ENCODE data around the gene TRMT13. TPM values are rescaled to one million over a fixed set of nuclear protein-coding genes. Genes with fewer than 3 reads are reported as not detected.
A peak's percentile ranks its signal among the peaks of the same experiment; 100 is the strongest.

Gene TRMT13
- polyA plus RNA-seq = 31.1 TPM
- long read RNA-seq, donor 1, partial matches to known transcripts = 0 of 2 reads
- long read RNA-seq, donor 1, other reads (novel, unspliced or antisense) = 0 of 2 reads
- long read RNA-seq, donor 2, partial matches to known transcripts = 0 of 2 reads
- long read RNA-seq, donor 2, other reads (novel, unspliced or antisense) = 0 of 2 reads
- long read RNA-seq, donor 3 = 0 reads
- long read RNA-seq, donor 4 = 0 reads
- long read RNA-seq, donor 5, partial matches to known transcripts = 0 of 3 reads
- long read RNA-seq, donor 5, other reads (novel, unspliced or antisense) = 0 of 3 reads
- long read RNA-seq, donor 6, partial matches to known transcripts = 24 of 29 reads
- long read RNA-seq, donor 6, other reads (novel, unspliced or antisense) = 0 of 29 reads
- long read RNA-seq, donor 7, partial matches to known transcripts = 11 of 12 reads
- long read RNA-seq, donor 7, other reads (novel, unspliced or antisense) = 0 of 12 reads
- long read RNA-seq, donor 8, partial matches to known transcripts = 9 of 14 reads
- long read RNA-seq, donor 8, other reads (novel, unspliced or antisense) = 0 of 14 reads
- long read RNA-seq, donor 9, partial matches to known transcripts = 0 of 3 reads
- long read RNA-seq, donor 9, other reads (novel, unspliced or antisense) = 0 of 3 reads
- long read RNA-seq, donor 10, partial matches to known transcripts = 23 of 23 reads
- long read RNA-seq, donor 10, other reads (novel, unspliced or antisense) = 0 of 23 reads
- long read RNA-seq, donor 11, partial matches to known transcripts = 0 of 1 reads
- long read RNA-seq, donor 11, other reads (novel, unspliced or antisense) = 0 of 1 reads

DNA sequence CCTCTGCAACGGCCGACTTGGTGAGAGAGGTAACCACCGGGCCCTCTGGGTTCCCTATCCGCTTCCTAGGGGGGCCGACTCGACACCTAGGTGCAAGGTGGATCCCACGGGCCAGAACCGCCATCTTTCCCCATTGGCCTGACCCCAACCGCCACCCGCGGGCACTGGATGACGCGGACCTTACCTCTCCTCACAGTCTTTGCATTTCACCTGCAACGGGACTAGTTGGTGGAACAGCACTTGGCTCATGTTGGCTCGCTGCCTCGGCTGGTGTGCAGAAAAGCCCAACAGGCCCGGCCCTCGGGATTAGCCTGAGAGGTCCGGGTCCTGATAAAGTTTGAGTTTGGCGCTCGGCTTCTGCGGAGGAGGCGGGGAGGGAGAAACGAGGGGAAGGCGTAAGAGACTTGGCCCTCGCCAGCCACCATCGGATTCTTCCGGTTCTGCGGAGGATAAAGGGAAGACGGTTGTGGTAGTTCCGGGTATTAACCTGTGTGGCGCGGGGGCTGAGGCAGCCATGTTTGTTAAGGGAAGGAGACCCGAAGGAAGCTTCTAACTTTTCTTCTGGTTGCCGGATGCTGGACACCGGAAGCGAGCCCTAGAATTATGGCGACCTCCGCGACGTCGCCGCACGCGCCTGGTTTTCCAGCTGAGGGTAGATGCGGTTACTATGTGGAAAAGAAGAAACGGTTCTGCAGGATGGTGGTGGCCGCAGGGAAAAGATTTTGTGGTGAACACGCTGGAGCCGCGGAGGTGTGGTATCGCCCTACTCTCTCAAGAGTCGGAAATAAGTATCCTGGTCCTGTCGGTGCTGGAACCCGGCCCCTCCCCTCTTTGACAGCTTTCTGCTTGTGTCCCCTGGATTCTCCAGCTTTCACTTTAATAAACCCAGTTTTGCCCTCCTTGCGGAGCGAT, at the start of gene TRMT13, which contains the start of gene SASS6:
TSS of gene TRMT13 (plus strand) at position 598 of the 912 bp plus-strand sequence. CDS start at position 604, 6 bp downstream.
TSS of gene SASS6 (minus strand) at position 365 of the 912 bp plus-strand sequence. CDS start at position 249, 116 bp downstream.
- peak; percentile 97 to 99 for DNase-seq
- Histone ChIP-seq H3K36me3 (ENCODE audit: control insufficient read depth, insufficient read depth, low read length) (peaks cover 10% of the 10 kb centered on the region), H3K4me1 (ENCODE audit: control insufficient read depth, insufficient read depth, low read length) (peaks cover 5% of the 10 kb centered on the region), H3K4me3 (ENCODE audit: low read length) (peak within 1 kb of the TSS; percentile 84), H3K27me3 (ENCODE audit: control insufficient read depth, insufficient read depth, low read length) (no peaks in the 10 kb centered on the region), H3K9me3 (ENCODE audit: control insufficient read depth, low read depth, low read length) (no peaks in the 10 kb centered on the region), H3K27ac (ENCODE audit: low read length) (peak within 1 kb of the TSS; percentile 49)
- 0% methylated on average over 2 of the region's 57 CpGs for WGBS (ENCODE audit: insufficient coverage, low lambda C conversion rate)

DNA sequence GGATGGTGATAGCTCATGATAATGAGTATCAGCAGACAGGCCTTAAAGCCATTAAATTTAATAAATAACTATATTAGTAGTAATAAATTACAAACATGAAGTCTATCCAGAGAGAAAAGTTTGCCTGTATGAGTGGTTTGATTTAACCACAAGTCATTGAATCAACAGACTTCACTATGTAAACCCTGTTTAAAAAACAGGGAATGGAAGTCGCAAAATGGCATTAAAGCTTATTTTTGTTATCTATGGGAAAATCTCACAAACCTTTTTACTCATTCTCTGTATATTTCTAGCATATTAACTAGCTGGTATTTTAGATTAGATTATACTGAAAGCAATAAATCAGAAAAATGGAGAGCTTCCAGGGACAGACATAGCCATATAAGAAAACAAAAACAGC, 45.6 kb upstream of the TRMT13 start:
- no peak for DNase-seq
- Histone ChIP-seq H3K4me3 (ENCODE audit: low read length) (no peak overlapping the region), H3K36me3 (ENCODE audit: control insufficient read depth, insufficient read depth, low read length) (peaks cover 7% of the 10 kb centered on the region), H3K27me3 (ENCODE audit: control insufficient read depth, insufficient read depth, low read length) (no peaks in the 10 kb centered on the region), H3K4me1 (ENCODE audit: control insufficient read depth, insufficient read depth, low read length) (no peaks in the 10 kb centered on the region), H3K27ac (ENCODE audit: low read length) (no peak overlapping the region), H3K9me3 (ENCODE audit: control insufficient read depth, low read depth, low read length) (no peaks in the 10 kb centered on the region)
- WGBS (ENCODE audit: insufficient coverage, low lambda C conversion rate) = no CpG with 5 or more reads among the region's 1 CpG

GRCh38 chr1:100089082-100089481, 43.9 kb upstream of the TRMT13 start:
- WGBS (ENCODE audit: insufficient coverage, low lambda C conversion rate) = no CpG with 5 or more reads among the region's 1 CpG

GRCh38 chr1:100090471-100090870, 42.5 kb upstream of the TRMT13 start:
- no CpG with 5 or more reads among the region's 3 CpGs for WGBS (ENCODE audit: insufficient coverage, low lambda C conversion rate)
- H3K27ac ChIP-seq (ENCODE audit: low read length) = no peak overlapping the region
- H3K27me3 ChIP-seq (ENCODE audit: control insufficient read depth, insufficient read depth, low read length) = no peaks in the 10 kb centered on the region
- H3K36me3 ChIP-seq (ENCODE audit: control insufficient read depth, insufficient read depth, low read length) = peaks cover 7% of the 10 kb centered on the region
- no peaks in the 10 kb centered on the region for H3K9me3 ChIP-seq (ENCODE audit: control insufficient read depth, low read depth, low read length)
- H3K4me1 ChIP-seq (ENCODE audit: control insufficient read depth, insufficient read depth, low read length) = no peaks in the 10 kb centered on the region
- no peak overlapping the region for H3K4me3 ChIP-seq (ENCODE audit: low read length)
- DNase-seq = no peak

More at GRCh38 chr1:100089082-100089481, 43.9 kb upstream of the TRMT13 start:
- no peak overlapping the region for H3K4me3 ChIP-seq (ENCODE audit: low read length)
- peaks cover 7% of the 10 kb centered on the region for H3K36me3 ChIP-seq (ENCODE audit: control insufficient read depth, insufficient read depth, low read length)
- no peaks in the 10 kb centered on the region for H3K9me3 ChIP-seq (ENCODE audit: control insufficient read depth, low read depth, low read length)
- H3K4me1 ChIP-seq (ENCODE audit: control insufficient read depth, insufficient read depth, low read length) = no peaks in the 10 kb centered on the region
- H3K27me3 ChIP-seq (ENCODE audit: control insufficient read depth, insufficient read depth, low read length) = no peaks in the 10 kb centered on the region
- no peak for DNase-seq
- no peak overlapping the region for H3K27ac ChIP-seq (ENCODE audit: low read length)

GRCh38 chr1:100100202-100100601, 32.8 kb upstream of the TRMT13 start:
- peaks cover 21% of the 10 kb centered on the region for H3K36me3 ChIP-seq (ENCODE audit: control insufficient read depth, insufficient read depth, low read length)
- DNase-seq = no peak
- H3K4me1 ChIP-seq (ENCODE audit: control insufficient read depth, insufficient read depth, low read length) = no peaks in the 10 kb centered on the region
- H3K4me3 ChIP-seq (ENCODE audit: low read length) = no peak overlapping the region
- no peaks in the 10 kb centered on the region for H3K9me3 ChIP-seq (ENCODE audit: control insufficient read depth, low read depth, low read length)
- no peaks in the 10 kb centered on the region for H3K27me3 ChIP-seq (ENCODE audit: control insufficient read depth, insufficient read depth, low read length)
- no peak overlapping the region for H3K27ac ChIP-seq (ENCODE audit: low read length)
- 92% methylated on average over 1 of the region's 1 CpG for WGBS (ENCODE audit: insufficient coverage, low lambda C conversion rate)

DNA sequence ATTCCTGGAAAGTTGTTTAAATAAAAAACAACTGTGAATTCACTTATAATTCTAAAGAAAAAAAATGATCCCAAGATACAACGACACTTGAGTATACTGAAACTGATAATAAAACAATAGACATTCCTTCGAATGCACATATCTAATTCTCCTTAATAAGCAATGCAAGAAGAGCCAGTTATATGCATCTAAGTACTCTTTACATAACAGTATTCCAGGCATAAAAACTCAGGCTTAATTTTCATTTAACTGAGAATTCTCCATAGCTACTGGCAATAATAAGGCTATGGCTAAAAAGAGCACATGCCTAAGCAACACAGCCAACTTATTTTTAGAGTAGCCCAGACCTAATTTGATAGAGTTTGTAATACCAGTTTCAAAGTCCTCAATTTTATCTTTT, 31.4 kb upstream of the TRMT13 start:
- H3K4me1 ChIP-seq (ENCODE audit: control insufficient read depth, insufficient read depth, low read length) = no peaks in the 10 kb centered on the region
- H3K4me3 ChIP-seq (ENCODE audit: low read length) = no peak overlapping the region
- H3K27me3 ChIP-seq (ENCODE audit: control insufficient read depth, insufficient read depth, low read length) = no peaks in the 10 kb centered on the region
- H3K27ac ChIP-seq (ENCODE audit: low read length) = no peak overlapping the region
- WGBS (ENCODE audit: insufficient coverage, low lambda C conversion rate) = no CpG with 5 or more reads among the region's 2 CpGs
- H3K36me3 ChIP-seq (ENCODE audit: control insufficient read depth, insufficient read depth, low read length) = peaks cover 26% of the 10 kb centered on the region
- DNase-seq = no peak
- no peaks in the 10 kb centered on the region for H3K9me3 ChIP-seq (ENCODE audit: control insufficient read depth, low read depth, low read length)

GRCh38 chr1:100107696-100108095, 25.3 kb upstream of the TRMT13 start:
- Histone ChIP-seq H3K4me1 (ENCODE audit: control insufficient read depth, insufficient read depth, low read length) (no peaks in the 10 kb centered on the region), H3K4me3 (ENCODE audit: low read length) (no peak overlapping the region), H3K36me3 (ENCODE audit: control insufficient read depth, insufficient read depth, low read length) (peaks cover 15% of the 10 kb centered on the region), H3K27me3 (ENCODE audit: control insufficient read depth, insufficient read depth, low read length) (no peaks in the 10 kb centered on the region), H3K9me3 (ENCODE audit: control insufficient read depth, low read depth, low read length) (no peaks in the 10 kb centered on the region), H3K27ac (ENCODE audit: low read length) (no peak overlapping the region)
- 83% methylated on average over 2 of the region's 4 CpGs for whole genome bisulfite sequencing (ENCODE audit: insufficient coverage, low lambda C conversion rate)
- no peak for DNase-seq

- H3K27me3 ChIP-seq (ENCODE audit: control insufficient read depth, insufficient read depth, low read length) = no peaks in the 10 kb centered on the region
- DNase-seq = no peak
- no peaks in the 10 kb centered on the region for H3K9me3 ChIP-seq (ENCODE audit: control insufficient read depth, low read depth, low read length)
- H3K4me3 ChIP-seq (ENCODE audit: low read length) = no peak overlapping the region
- no peak overlapping the region for H3K27ac ChIP-seq (ENCODE audit: low read length)
- peaks cover 9% of the 10 kb centered on the region for H3K36me3 ChIP-seq (ENCODE audit: control insufficient read depth, insufficient read depth, low read length)
- no peaks in the 10 kb centered on the region for H3K4me1 ChIP-seq (ENCODE audit: control insufficient read depth, insufficient read depth, low read length)
Observed at GRCh38 chr1:100109554-100110066, 23.4 kb upstream of the TRMT13 start.

DNA sequence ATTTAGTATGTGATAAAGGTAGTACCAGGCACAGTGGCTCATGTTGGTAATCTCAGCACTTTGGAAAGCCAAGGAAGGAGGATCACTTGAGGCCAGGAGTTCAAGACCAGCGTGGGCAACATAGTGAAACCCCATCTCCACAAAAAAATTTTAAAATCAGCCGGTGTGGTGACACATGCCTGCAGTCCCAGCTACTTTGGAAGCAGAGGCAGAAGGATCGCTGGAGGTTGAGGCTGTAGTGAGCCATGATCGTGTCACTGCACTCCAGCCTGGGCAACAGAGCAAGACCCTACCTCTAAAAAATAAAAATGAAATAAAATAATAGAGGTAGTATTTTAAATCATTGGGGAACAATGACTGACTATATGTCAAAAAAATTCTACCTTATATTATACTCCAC, 17.4 kb upstream of the TRMT13 start:
- Histone ChIP-seq H3K27me3 (ENCODE audit: control insufficient read depth, insufficient read depth, low read length) (no peaks in the 10 kb centered on the region), H3K4me1 (ENCODE audit: control insufficient read depth, insufficient read depth, low read length) (no peaks in the 10 kb centered on the region), H3K36me3 (ENCODE audit: control insufficient read depth, insufficient read depth, low read length) (peaks cover 5% of the 10 kb centered on the region), H3K27ac (ENCODE audit: low read length) (no peak overlapping the region), H3K9me3 (ENCODE audit: control insufficient read depth, low read depth, low read length) (no peaks in the 10 kb centered on the region), H3K4me3 (ENCODE audit: low read length) (no peak overlapping the region)
- WGBS (ENCODE audit: insufficient coverage, low lambda C conversion rate) = 100% methylated on average over 1 of the region's 4 CpGs
- no peak for DNase-seq
